LNCAP (cell line): ENCODE data around the gene TBCEL.

Source experiments
- CTCF ChIP-seq: fragments of 450-650 bp; IDR thresholded peaks from 2 replicates; pipeline ENCODE4 v1.5.1; 2017; ENCODE audit warnings: mild to moderate bottlenecking

The TBCEL gene

GRCh38 chr11:121032546-121032945 is 8.6 kb downstream of the TBCEL start:
- no peak; the same call in 1 of the 2 replicates for TF ChIP-seq CTCF

GRCh38 chr11:121033635-121034034 is 9.7 kb downstream of the TBCEL start:
- no peak for TF ChIP-seq CTCF

GRCh38 chr11:121035169-121035755 is 11.4 kb downstream of the TBCEL start:
- TF ChIP-seq CTCF = no peak

GRCh38 chr11:121035780-121036179 is 11.9 kb downstream of the TBCEL start:
- no peak for TF ChIP-seq CTCF

GRCh38 chr11:121037016-121037415 is 13.1 kb downstream of the TBCEL start:
- TF ChIP-seq CTCF = no peak

GRCh38 chr11:121038648-121039409 is 14.9 kb downstream of the TBCEL start:
- TF ChIP-seq CTCF = no peak

GRCh38 chr11:121039971-121040613 is 16.2 kb downstream of the TBCEL start:
- TF ChIP-seq CTCF = no peak
